HG02678 (cell line): ENCODE results near the gene STYXL2.

Experiments used
- ATAC-seq: cut with Tn5 transposase; IDR thresholded peaks from one replicate; pipeline ENCODE4 v1.9.1; 2021; ENCODE audit warnings: mild to moderate bottlenecking, moderate library complexity; ENCODE audit not compliant: unreplicated experiment

The STYXL2 gene

GRCh38 chr1:167077128-167077867 is 16.6 kb upstream of the STYXL2 start:
- no peak for ATAC-seq

GRCh38 chr1:167077868-167078210 is 16.0 kb upstream of the STYXL2 start:
- no peak for ATAC-seq

GRCh38 chr1:167081594-167082156 is 12.2 kb upstream of the STYXL2 start:
- ATAC-seq, result no peak

- ATAC-seq, result no peak
Measured at GRCh38 chr1:167082511-167083027, 11.3 kb upstream of the STYXL2 start.

- ATAC-seq, result no peak
Measured at GRCh38 chr1:167083066-167083665, 10.7 kb upstream of the STYXL2 start.

- ATAC-seq, result no peak
Measured at GRCh38 chr1:167083871-167084270, 10.0 kb upstream of the STYXL2 start.

- ATAC-seq, result no peak
Measured at GRCh38 chr1:167084757-167085156, 9.1 kb upstream of the STYXL2 start.

GRCh38 chr1:167086033-167086432 is 7.8 kb upstream of the STYXL2 start:
- no peak for ATAC-seq

GRCh38 chr1:167086768-167087167 is 7.1 kb upstream of the STYXL2 start:
- no peak for ATAC-seq

- no peak for ATAC-seq
Measured at GRCh38 chr1:167088746-167089417, 5.0 kb upstream of the STYXL2 start.

- ATAC-seq, result no peak
Measured at GRCh38 chr1:167089939-167090313, 3.9 kb upstream of the STYXL2 start.

- peak; percentile 54 for ATAC-seq
Measured at GRCh38 chr1:167090314-167090942, 3.4 kb upstream of the STYXL2 start, which contains the start of gene GPA33. GPA33 (minus strand) TSS chr1:167090377; CDS start chr1:167090287, 90 bp downstream.

- no peak for ATAC-seq
Measured at GRCh38 chr1:167092653-167093052, 1.2 kb upstream of the STYXL2 start.

- no peak for ATAC-seq
Measured at GRCh38 chr1:167094690-167095089, 815 bp downstream of the STYXL2 start.

GRCh38 chr1:167095368-167095767 is 1.5 kb downstream of the STYXL2 start:
- ATAC-seq, result no peak

- ATAC-seq, result no peak
Measured at GRCh38 chr1:167099851-167100250, 6.0 kb downstream of the STYXL2 start.

- ATAC-seq, result no peak
Measured at GRCh38 chr1:167100730-167101129, 6.9 kb downstream of the STYXL2 start.

GRCh38 chr1:167101754-167102153 is 7.9 kb downstream of the STYXL2 start:
- no peak for ATAC-seq

GRCh38 chr1:167102906-167103573 is 9.2 kb downstream of the STYXL2 start:
- ATAC-seq, result no peak

GRCh38 chr1:167104256-167104633 is 10.4 kb downstream of the STYXL2 start:
- ATAC-seq, result no peak
